Measurements from ENCODE around the gene FLVCR2.

DNA sequence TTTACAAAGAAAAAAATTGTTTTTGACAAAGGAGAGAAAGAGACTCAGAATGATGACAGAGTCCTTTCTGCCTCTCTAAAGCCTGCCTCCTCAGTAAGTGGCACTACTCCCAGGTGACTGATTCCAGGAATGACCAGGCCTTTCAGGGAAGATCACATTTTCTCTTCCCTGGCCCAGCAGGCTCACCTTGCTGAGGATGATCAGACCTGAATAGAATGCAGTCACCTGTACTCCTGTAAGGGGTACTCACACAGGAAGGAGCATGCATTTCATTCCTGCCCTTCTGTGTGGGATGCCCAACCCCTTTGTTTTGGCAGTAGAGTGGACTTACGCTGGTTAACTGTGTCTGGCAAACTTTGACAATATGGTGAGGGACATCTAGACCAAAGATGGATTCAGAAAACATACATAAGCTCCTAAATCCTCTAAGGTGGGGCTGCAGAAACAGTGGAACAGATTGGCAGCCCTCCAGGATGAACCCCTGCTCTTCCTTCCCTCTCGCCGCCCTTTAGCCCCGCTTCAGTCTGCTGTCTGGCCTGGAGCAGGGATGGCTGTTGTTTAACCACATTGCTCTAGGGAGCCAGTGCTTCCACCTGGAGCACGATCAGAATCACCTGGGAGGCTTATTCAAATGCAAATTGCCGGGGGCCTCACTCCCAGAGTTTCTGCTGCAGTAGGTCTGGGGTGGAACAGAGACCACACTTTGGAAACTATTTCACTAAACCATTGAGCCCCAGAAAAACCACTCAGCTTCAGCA lies 52.5 kb downstream of the FLVCR2 start:
- TF ChIP-seq, protein P1, sequence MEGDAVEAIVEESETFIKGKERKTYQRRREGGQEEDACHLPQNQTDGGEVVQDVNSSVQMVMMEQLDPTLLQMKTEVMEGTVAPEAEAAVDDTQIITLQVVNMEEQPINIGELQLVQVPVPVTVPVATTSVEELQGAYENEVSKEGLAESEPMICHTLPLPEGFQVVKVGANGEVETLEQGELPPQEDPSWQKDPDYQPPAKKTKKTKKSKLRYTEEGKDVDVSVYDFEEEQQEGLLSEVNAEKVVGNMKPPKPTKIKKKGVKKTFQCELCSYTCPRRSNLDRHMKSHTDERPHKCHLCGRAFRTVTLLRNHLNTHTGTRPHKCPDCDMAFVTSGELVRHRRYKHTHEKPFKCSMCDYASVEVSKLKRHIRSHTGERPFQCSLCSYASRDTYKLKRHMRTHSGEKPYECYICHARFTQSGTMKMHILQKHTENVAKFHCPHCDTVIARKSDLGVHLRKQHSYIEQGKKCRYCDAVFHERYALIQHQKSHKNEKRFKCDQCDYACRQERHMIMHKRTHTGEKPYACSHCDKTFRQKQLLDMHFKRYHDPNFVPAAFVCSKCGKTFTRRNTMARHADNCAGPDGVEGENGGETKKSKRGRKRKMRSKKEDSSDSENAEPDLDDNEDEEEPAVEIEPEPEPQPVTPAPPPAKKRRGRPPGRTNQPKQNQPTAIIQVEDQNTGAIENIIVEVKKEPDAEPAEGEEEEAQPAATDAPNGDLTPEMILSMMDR (IDR thresholded peaks at IDR 0.05) = no peak
- TF ChIP-seq POLR2A (IDR thresholded peaks at IDR 0.05) = no peak
